Activated T-helper 1 cell treated with anti-CD3 and anti-CD28 coated beads, Interleukin-12 subunit alpha, Interleukin-12 subunit beta, Interleukin-2, Interleukin-4 antibody, amounts not matched to agents 30 ng/mL and 10 ng/mL and 1 ng/mL, durations not matched to agents 14 hours and 24 hours and 36 hours (primary cell): ENCODE data around the gene LMF2. TPM values are rescaled to one million over a fixed set of nuclear protein-coding genes. Genes with fewer than 3 reads are reported as not detected.
A peak's percentile ranks its signal among the peaks of the same experiment; 100 is the strongest.

Source experiments
- DNase-seq: peaks from one replicate; pipeline ENCODE4 v3.0.0; 2021; ENCODE audit warnings: low spot score
- H3K27ac Mint-ChIP-seq: one replicate; pipeline ENCODE4 v1.8.0; 2021; ENCODE audit warnings: mild to moderate bottlenecking, mixed read lengths
- H3K27me3 Mint-ChIP-seq: one replicate; pipeline ENCODE4 v1.8.0; 2022; ENCODE audit warnings: mild to moderate bottlenecking, moderate library complexity, mixed read lengths; ENCODE audit not compliant: insufficient read depth
- H3K36me3 Mint-ChIP-seq: one replicate; pipeline ENCODE4 v1.8.0; 2021; ENCODE audit warnings: low read depth, mixed read lengths
- H3K4me1 Mint-ChIP-seq: one replicate; pipeline ENCODE4 v1.8.0; 2021; ENCODE audit warnings: low read depth, mixed read lengths
- H3K4me3 Mint-ChIP-seq: one replicate; pipeline ENCODE4 v1.8.0; 2021; ENCODE audit warnings: mild to moderate bottlenecking, moderate library complexity, mixed read lengths
- H3K9me3 Mint-ChIP-seq: one replicate; pipeline ENCODE4 v1.8.0; 2021; ENCODE audit warnings: mixed read lengths
- intact Hi-C: fragments of 100-400 bp; cut with micrococcal nuclease; formaldehyde crosslinking; loops from one replicate; pipeline ENCODE4 v1.15.1; 2024
- total RNA-seq: library from RNA; stranded (reverse); gene quantifications from 2 replicates; pipeline ENCODE4 v1.2.3, GENCODE V29; 2022

Gene LMF2
- total RNA-seq, 1 donor from 2014 or later: 81.2 TPM

GRCh38 chr22:50531962-50532674, 24.6 kb upstream of the LMF2 start:
- DNase-seq: no peak
- Mint-ChIP-seq H3K4me3 (peak overlapping the region; percentile 93), H3K4me1 (peaks cover 56% of the 10 kb centered on the region), H3K27ac (peak overlapping the region; percentile 99), H3K36me3 (peaks cover 7% of the 10 kb centered on the region), H3K27me3 (no peaks in the 10 kb centered on the region), H3K9me3 (no peaks in the 10 kb centered on the region)
- intact Hi-C loops: loop anchor here (1.0 to 10.0 kb wide), 5 partner anchors 7 to 567 kb away; partner anchors contain the start of genes CHKB, KLHDC7B and PIM3

GRCh38 chr22:50531546-50531961, 24.1 kb upstream of the LMF2 start:
- Mint-ChIP-seq H3K4me3 (peak overlapping the region; percentile 93), H3K27ac (peak overlapping the region; percentile 99), H3K36me3 (peaks cover 7% of the 10 kb centered on the region), H3K27me3 (no peaks in the 10 kb centered on the region), H3K9me3 (no peaks in the 10 kb centered on the region), H3K4me1 (peaks cover 53% of the 10 kb centered on the region)
- intact Hi-C loops: loop anchor here (1.0 to 10.0 kb wide), 5 partner anchors 8 to 567 kb away; partner anchors contain the start of genes CHKB, KLHDC7B and PIM3
- peak; percentile 75 for DNase-seq

- peak; percentile 83 for DNase-seq
- Mint-ChIP-seq H3K27me3 (no peaks in the 10 kb centered on the region), H3K4me3 (peak overlapping the region; percentile 93), H3K27ac (peak overlapping the region; percentile 99), H3K36me3 (peaks cover 7% of the 10 kb centered on the region), H3K4me1 (peaks cover 48% of the 10 kb centered on the region), H3K9me3 (no peaks in the 10 kb centered on the region)
- intact Hi-C loops: loop anchor here (1.0 to 10.0 kb wide), 6 partner anchors 8 to 566 kb away; partner anchors contain the start of genes CHKB, KLHDC7B and PIM3
These were observed 23.5 kb upstream of the LMF2 start for GRCh38 chr22:50530877-50531545.

DNA sequence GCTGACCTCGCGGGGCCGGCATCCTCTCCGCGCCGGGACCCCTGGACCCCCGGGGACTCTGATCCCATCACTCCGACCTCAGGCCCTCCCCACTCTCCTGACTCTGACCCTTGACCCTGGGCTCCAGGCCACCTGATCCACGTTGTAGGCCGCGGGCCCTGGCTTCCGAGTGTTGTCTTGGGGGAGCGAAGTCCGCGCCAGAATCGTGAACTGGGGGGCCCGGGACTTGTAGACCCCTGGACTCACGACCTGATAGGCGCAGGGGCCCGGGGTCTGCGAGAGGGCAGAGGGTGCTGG, 23.0 kb upstream of the LMF2 start:
- Mint-ChIP-seq H3K27me3 (no peaks in the 10 kb centered on the region), H3K36me3 (peaks cover 7% of the 10 kb centered on the region), H3K4me3 (peak overlapping the region; percentile 93), H3K9me3 (no peaks in the 10 kb centered on the region), H3K4me1 (peaks cover 45% of the 10 kb centered on the region), H3K27ac (peak overlapping the region; percentile 99)
- no peak for DNase-seq
- intact Hi-C loops: loop anchor here (1.0 to 10.0 kb wide), 3 partner anchors 14 to 566 kb away; partner anchors contain the start of genes KLHDC7B and PIM3

- Mint-ChIP-seq H3K27ac (peak within 1 kb of the TSS; percentile 99), H3K4me1 (peaks cover 45% of the 10 kb centered on the region), H3K36me3 (peaks cover 7% of the 10 kb centered on the region), H3K4me3 (peak within 1 kb of the TSS; percentile 93), H3K9me3 (no peaks in the 10 kb centered on the region), H3K27me3 (no peaks in the 10 kb centered on the region)
- peak; percentile 81 for DNase-seq
- intact Hi-C loops: loop anchor here (1.0 to 10.0 kb wide), 3 partner anchors 15 to 565 kb away; partner anchors contain the start of genes KLHDC7B and PIM3
These were observed 22.5 kb upstream of the LMF2 start, which contains the start of gene TYMP for GRCh38 chr22:50529897-50530579. Gene TYMP, minus strand, starts transcription at chr22:50530012. Its CDS starts 303 bp downstream, at chr22:50529709.

DNA sequence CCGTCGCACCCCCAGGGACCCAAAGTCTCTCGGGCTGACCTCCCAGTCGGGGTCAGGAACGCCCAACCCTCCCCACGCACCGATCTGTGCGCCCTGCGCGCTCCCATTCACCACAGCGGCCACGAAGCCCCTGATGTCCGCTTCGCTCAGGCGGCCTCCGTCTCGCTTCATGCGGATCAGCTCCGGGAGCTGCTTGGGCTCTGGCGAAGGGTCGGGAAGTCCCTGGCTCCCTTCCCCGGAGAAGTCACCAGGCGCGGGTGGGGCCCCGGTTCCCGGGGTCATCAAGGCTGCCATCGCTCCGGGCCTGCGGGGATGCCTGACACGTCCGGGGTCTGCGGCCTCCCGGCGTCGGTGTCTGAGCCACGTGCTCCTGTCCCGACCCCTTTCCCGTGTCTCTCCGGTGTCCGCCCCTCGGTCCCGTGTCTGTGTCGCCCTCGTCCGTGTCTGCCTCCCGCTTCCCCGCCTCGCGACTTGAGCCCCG, 22.0 kb upstream of the LMF2 start:
- peak overlapping the region; percentile 83 for H3K4me3 Mint-ChIP-seq
- no peak for DNase-seq
- peak overlapping the region; percentile 34 for H3K27ac Mint-ChIP-seq
- H3K27me3 Mint-ChIP-seq: no peaks in the 10 kb centered on the region
- H3K4me1 Mint-ChIP-seq: peaks cover 46% of the 10 kb centered on the region
- intact Hi-C loops: no loop called here
- peaks cover 11% of the 10 kb centered on the region for H3K36me3 Mint-ChIP-seq
- H3K9me3 Mint-ChIP-seq: no peaks in the 10 kb centered on the region

DNA sequence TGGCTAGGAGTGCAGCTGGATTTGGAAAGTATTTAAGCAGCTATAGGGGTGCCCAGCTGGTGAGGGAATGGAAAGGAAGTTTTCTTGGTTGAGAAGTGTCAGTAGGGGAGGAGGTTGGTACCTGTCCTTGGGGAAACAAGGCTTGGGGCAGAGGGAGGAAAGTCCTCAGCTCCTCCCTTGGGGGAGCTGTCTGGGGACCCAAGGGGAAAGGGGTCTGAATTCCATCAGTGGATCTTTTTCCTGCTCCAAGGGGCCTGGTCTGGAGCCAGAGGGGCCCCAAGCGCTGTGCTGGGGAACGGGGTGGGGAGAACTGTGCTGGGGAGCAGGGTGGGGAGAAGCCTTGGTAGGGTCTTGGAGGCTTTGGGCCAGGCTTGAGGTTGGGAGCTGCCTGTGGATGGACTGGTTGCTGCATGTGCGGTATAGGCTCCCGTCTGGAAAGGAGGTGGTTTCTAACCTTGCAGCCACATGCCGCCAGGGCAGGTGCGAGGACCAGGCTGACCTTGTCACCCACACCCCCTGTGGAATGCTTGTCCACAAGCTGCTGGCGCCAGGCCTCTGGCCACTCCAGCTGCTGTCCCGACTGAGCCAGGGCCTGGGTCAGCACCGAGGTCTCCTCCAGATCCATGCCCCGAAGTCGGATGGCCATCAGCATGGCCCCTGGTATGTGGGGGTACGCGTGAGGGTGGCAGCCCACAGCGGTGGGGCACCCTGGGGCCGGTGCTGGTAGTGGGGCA, 21.3 kb upstream of the LMF2 start:
- H3K27me3 Mint-ChIP-seq: no peaks in the 10 kb centered on the region
- peak overlapping the region; percentile 83 for H3K4me3 Mint-ChIP-seq
- peak overlapping the region; percentile 86 for H3K27ac Mint-ChIP-seq
- H3K4me1 Mint-ChIP-seq: peaks cover 43% of the 10 kb centered on the region
- no peaks in the 10 kb centered on the region for H3K9me3 Mint-ChIP-seq
- intact Hi-C loops: no loop called here
- no peak for DNase-seq
- peaks cover 9% of the 10 kb centered on the region for H3K36me3 Mint-ChIP-seq

- Mint-ChIP-seq H3K27me3 (no peaks in the 10 kb centered on the region), H3K36me3 (peaks cover 9% of the 10 kb centered on the region), H3K27ac (peak overlapping the region; percentile 86), H3K9me3 (no peaks in the 10 kb centered on the region), H3K4me3 (peak overlapping the region; percentile 83), H3K4me1 (peaks cover 40% of the 10 kb centered on the region)
- intact Hi-C loops: no loop called here
- no peak for DNase-seq
These were observed 20.6 kb upstream of the LMF2 start for GRCh38 chr22:50527921-50528681.

DNA sequence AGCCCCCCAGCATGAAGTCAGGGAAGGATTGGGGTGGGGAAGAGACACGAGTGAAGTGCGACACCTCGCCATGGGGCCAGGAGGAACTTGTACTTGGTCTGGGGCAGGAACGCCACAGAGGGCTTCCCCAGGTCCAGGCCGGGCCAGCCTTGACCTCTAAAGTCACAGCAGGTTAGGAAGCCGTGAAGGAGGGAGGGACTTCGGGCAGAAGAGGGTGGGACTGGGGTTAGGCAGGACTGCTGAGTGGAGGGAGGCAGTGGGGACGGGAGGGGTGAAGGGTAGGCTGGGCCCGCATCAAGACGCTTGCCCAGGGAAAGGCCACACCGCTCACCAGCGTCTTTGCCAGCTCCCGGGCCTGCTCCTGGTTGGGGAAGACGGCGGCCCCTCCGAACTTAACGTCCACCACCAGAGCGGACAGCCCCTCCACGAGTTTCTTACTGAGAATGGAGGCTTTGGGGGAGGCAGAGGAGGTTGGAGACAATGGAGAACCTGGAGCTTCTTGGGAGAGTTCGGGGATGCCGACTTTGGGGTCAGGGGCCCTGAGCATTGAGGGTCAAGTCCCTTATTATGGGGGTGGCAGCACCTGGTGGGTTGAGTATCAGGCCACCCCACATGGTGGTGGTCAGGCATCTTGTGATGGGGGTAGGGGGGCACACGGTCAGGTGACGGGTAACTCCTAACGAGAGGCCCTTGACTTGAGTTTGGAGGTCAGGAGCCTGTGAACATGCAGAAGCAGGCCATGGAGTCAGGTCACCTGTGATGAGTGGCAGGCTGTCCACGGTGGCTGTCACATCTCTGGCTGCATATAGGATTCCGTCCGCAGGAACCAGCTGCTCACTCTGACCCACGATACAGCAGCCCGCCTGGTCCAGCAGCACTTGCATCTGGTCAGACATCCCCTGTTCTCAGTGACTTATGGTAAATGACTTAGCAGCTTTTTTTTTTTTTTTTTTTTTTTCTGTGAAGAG, 19.6 kb upstream of the LMF2 start:
- H3K27ac Mint-ChIP-seq: peak overlapping the region; percentile 86

GRCh38 chr22:50526108-50526833, 18.8 kb upstream of the LMF2 start:
- peak overlapping the region; percentile 86 for H3K27ac Mint-ChIP-seq

More for the DNA sequence above, 19.6 kb upstream of the LMF2 start:
- intact Hi-C loops: loop anchor here (1.0 kb wide), 1 partner anchor 12 kb away; no protein-coding TSS in a partner anchor
- peaks cover 9% of the 10 kb centered on the region for H3K36me3 Mint-ChIP-seq
- H3K4me1 Mint-ChIP-seq: peaks cover 34% of the 10 kb centered on the region
- peak overlapping the region; percentile 83 for H3K4me3 Mint-ChIP-seq
- no peak for DNase-seq
- H3K9me3 Mint-ChIP-seq: no peaks in the 10 kb centered on the region
- no peaks in the 10 kb centered on the region for H3K27me3 Mint-ChIP-seq

More at GRCh38 chr22:50526108-50526833, 18.8 kb upstream of the LMF2 start:
- peak; percentile 85 for DNase-seq
- Mint-ChIP-seq H3K36me3 (peaks cover 9% of the 10 kb centered on the region), H3K27me3 (no peaks in the 10 kb centered on the region), H3K4me3 (peak overlapping the region; percentile 83), H3K4me1 (peaks cover 34% of the 10 kb centered on the region), H3K9me3 (no peaks in the 10 kb centered on the region)
- intact Hi-C loops: loop anchor here (1.0 kb wide), 1 partner anchor 13 kb away; no protein-coding TSS in a partner anchor
